Endothelial cell of umbilical vein (primary cell): Measurements from ENCODE around the gene TRAPPC3L.

Experiments used
- CTCF ChIP-seq, 2 donors: IDR thresholded peaks; 1 replicate in 1 of 2; 2 replicates in 1 of 2; pipeline ENCODE4 v1.5.1; 2011; ENCODE audit warnings: low read length in 2 of 2, mild to moderate bottlenecking in 2 of 2, moderate library complexity in 2 of 2, control low read depth in 1 of 2, inconsistent platforms in 1 of 2, low read depth in 1 of 2; ENCODE audit not compliant: insufficient read depth in 1 of 2; ENCODE audit errors: extremely low read depth in 1 of 2
- MAX ChIP-seq: IDR thresholded peaks from 2 replicates; pipeline ENCODE4 v1.6.1; 2011; ENCODE audit not compliant: insufficient read depth, insufficient read length

- no peak for TF ChIP-seq CTCF (IDR thresholded peaks at IDR 0.05; ENCODE audit: extremely low read depth in 1 of 2, insufficient read depth in 1 of 2, low read depth in 1 of 2, low read length in 2 of 2)
- TF ChIP-seq MAX, result no peak
Measured at GRCh38 chr6:116463301-116463700, 82.2 kb downstream of the TRAPPC3L start.
